ENCODE measurements around the gene PHF19. TPM values are rescaled to one million over a fixed set of nuclear protein-coding genes. Genes with fewer than 3 reads are reported as not detected.

Gene PHF19
- total and polyA plus RNA-seq, 2 experiments from 2014 or later = 16.8 to 31.0 TPM

DNA sequence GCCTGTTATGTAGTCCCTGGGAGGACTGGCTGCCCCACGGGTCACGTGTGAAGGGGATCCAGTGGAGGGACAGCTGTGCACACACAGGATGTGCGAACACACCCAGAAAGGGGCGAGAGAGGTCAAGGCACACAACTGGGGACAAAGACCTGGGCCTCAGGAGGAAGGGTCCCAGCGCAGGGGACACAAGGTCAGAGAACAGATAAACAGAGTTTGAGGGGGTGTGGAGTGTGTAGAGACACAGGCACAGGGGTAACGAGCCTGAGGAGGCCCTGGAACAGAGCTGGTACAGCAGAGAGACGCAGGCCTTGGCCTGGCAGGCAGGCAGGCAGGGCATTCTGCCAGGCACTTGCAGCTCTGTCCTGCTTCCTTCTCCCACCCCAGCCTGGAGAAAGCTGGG, 19.5 kb downstream of the PHF19 start (continued):
- TF ChIP-seq, protein P1, sequence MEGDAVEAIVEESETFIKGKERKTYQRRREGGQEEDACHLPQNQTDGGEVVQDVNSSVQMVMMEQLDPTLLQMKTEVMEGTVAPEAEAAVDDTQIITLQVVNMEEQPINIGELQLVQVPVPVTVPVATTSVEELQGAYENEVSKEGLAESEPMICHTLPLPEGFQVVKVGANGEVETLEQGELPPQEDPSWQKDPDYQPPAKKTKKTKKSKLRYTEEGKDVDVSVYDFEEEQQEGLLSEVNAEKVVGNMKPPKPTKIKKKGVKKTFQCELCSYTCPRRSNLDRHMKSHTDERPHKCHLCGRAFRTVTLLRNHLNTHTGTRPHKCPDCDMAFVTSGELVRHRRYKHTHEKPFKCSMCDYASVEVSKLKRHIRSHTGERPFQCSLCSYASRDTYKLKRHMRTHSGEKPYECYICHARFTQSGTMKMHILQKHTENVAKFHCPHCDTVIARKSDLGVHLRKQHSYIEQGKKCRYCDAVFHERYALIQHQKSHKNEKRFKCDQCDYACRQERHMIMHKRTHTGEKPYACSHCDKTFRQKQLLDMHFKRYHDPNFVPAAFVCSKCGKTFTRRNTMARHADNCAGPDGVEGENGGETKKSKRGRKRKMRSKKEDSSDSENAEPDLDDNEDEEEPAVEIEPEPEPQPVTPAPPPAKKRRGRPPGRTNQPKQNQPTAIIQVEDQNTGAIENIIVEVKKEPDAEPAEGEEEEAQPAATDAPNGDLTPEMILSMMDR (conservative IDR thresholded peaks at IDR 0.05; ENCODE audit: low read depth in 2 of 2) = no peak
- TF ChIP-seq EZH2 (IDR thresholded peaks at IDR 0.05; ENCODE audit: low read depth, unreplicated experiment) (no peak), CREB1 (CRISPR knock-in tag; IDR thresholded peaks at IDR 0.05; ENCODE audit: low read depth) (no peak), JUNB (IDR thresholded peaks at IDR 0.05; ENCODE audit: unreplicated experiment) (no peak), NANOG (IDR thresholded peaks at IDR 0.05; ENCODE audit: borderline replicate concordance) (no peak), EZH2phosphoT487 (IDR thresholded peaks at IDR 0.05; ENCODE audit: unreplicated experiment) (no peak)

DNA sequence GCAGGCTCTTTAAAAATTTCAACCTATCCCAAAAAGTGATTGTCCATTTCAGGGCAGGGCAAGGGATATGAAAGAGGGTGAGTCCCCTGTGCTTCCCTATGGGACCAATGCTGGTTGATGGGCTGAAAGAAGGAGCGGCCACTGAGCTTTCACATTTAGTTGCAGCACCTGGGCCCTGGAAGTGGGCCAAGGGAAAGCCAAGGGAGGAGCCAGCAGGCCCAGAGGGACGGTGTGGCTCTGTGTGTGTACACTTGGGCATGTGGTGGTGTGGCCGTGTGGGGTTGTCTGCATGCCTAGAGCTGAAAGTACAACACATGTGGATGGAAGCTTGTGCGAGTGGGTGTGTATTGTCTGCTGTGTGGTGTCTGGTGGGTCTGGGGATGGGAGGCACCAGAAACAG, 20.3 kb downstream of the PHF19 start:
- H3K9me3 Mint-ChIP-seq = no peaks in the 10 kb centered on the region
- Histone ChIP-seq H3K4me1 (ENCODE audit: insufficient read depth) (peaks cover 11% of the 10 kb centered on the region), H3K36me3 (ENCODE audit: insufficient read depth) (no peaks in the 10 kb centered on the region), H3K27me3 (ENCODE audit: insufficient read depth) (no peaks in the 10 kb centered on the region), H3K4me3 (no peak overlapping the region), H3K9me2 (ENCODE audit: insufficient read depth) (no peaks in the 10 kb centered on the region), H3K27ac (ENCODE audit: low read depth) (no peak overlapping the region), H3K79me2 (replicated peaks; ENCODE audit: insufficient read depth) (no peaks in the 10 kb centered on the region), H3K4me2 (no peak overlapping the region), H4K20me1 (replicated peaks; ENCODE audit: insufficient read depth) (no peaks in the 10 kb centered on the region), H3F3A (replicated peaks; ENCODE audit: low read depth) (no peaks in the 10 kb centered on the region), H2AFZ (no peak overlapping the region)
- H3K27me3 Mint-ChIP-seq (ENCODE audit: insufficient read depth, low read depth, poor library complexity) = peaks cover 8% of the 10 kb centered on the region
- TF ChIP-seq ZNF114 (CRISPR knock-in tag; IDR thresholded peaks at IDR 0.05) (no peak), EZH2 (IDR thresholded peaks at IDR 0.05; ENCODE audit: low read depth, unreplicated experiment) (no peak), NANOG (IDR thresholded peaks at IDR 0.05; ENCODE audit: borderline replicate concordance) (no peak)
- TF ChIP-seq, protein P2, sequence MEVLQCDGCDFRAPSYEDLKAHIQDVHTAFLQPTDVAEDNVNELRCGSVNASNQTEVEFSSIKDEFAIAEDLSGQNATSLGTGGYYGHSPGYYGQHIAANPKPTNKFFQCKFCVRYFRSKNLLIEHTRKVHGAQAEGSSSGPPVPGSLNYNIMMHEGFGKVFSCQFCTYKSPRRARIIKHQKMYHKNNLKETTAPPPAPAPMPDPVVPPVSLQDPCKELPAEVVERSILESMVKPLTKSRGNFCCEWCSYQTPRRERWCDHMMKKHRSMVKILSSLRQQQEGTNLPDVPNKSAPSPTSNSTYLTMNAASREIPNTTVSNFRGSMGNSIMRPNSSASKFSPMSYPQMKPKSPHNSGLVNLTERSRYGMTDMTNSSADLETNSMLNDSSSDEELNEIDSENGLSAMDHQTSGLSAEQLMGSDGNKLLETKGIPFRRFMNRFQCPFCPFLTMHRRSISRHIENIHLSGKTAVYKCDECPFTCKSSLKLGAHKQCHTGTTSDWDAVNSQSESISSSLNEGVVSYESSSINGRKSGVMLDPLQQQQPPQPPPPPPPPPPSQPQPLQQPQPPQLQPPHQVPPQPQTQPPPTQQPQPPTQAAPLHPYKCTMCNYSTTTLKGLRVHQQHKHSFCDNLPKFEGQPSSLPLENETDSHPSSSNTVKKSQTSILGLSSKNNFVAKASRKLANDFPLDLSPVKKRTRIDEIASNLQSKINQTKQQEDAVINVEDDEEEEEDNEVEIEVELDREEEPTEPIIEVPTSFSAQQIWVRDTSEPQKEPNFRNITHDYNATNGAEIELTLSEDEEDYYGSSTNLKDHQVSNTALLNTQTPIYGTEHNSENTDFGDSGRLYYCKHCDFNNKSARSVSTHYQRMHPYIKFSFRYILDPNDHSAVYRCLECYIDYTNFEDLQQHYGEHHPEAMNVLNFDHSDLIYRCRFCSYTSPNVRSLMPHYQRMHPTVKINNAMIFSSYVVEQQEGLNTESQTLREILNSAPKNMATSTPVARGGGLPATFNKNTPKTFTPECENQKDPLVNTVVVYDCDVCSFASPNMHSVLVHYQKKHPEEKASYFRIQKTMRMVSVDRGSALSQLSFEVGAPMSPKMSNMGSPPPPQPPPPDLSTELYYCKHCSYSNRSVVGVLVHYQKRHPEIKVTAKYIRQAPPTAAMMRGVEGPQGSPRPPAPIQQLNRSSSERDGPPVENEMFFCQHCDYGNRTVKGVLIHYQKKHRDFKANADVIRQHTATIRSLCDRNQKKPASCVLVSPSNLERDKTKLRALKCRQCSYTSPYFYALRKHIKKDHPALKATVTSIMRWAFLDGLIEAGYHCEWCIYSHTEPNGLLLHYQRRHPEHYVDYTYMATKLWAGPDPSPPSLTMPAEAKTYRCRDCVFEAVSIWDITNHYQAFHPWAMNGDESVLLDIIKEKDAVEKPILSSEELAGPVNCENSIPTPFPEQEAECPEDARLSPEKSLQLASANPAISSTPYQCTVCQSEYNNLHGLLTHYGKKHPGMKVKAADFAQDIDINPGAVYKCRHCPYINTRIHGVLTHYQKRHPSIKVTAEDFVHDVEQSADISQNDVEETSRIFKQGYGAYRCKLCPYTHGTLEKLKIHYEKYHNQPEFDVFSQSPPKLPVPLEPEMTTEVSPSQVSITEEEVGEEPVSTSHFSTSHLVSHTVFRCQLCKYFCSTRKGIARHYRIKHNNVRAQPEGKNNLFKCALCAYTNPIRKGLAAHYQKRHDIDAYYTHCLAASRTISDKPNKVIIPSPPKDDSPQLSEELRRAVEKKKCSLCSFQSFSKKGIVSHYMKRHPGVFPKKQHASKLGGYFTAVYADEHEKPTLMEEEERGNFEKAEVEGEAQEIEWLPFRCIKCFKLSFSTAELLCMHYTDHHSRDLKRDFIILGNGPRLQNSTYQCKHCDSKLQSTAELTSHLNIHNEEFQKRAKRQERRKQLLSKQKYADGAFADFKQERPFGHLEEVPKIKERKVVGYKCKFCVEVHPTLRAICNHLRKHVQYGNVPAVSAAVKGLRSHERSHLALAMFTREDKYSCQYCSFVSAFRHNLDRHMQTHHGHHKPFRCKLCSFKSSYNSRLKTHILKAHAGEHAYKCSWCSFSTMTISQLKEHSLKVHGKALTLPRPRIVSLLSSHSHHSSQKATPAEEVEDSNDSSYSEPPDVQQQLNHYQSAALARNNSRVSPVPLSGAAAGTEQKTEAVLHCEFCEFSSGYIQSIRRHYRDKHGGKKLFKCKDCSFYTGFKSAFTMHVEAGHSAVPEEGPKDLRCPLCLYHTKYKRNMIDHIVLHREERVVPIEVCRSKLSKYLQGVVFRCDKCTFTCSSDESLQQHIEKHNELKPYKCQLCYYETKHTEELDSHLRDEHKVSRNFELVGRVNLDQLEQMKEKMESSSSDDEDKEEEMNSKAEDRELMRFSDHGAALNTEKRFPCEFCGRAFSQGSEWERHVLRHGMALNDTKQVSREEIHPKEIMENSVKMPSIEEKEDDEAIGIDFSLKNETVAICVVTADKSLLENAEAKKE (CRISPR knock-in tag; IDR thresholded peaks at IDR 0.05) = no peak
- TF ChIP-seq, protein P3, sequence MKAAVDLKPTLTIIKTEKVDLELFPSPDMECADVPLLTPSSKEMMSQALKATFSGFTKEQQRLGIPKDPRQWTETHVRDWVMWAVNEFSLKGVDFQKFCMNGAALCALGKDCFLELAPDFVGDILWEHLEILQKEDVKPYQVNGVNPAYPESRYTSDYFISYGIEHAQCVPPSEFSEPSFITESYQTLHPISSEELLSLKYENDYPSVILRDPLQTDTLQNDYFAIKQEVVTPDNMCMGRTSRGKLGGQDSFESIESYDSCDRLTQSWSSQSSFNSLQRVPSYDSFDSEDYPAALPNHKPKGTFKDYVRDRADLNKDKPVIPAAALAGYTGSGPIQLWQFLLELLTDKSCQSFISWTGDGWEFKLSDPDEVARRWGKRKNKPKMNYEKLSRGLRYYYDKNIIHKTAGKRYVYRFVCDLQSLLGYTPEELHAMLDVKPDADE (IDR thresholded peaks at IDR 0.05) = no peak
- no peak overlapping the region for H3K27ac Mint-ChIP-seq
- H3K4me1 Mint-ChIP-seq = peaks cover 15% of the 10 kb centered on the region
- peaks cover 9% of the 10 kb centered on the region for H3K36me3 Mint-ChIP-seq (ENCODE audit: low read depth)
- ATAC-seq = no peak
- no peak overlapping the region for H3K4me3 Mint-ChIP-seq
- DNase-seq (ENCODE audit: low spot score) = no peak

All from GM23338 (cell line).